ENCODE data around the gene XYLB.
"Not testable (repeated sequence)": the region's sequence is repeated elsewhere in the genome, so short reads cannot be mapped to it uniquely, and the experiment has no call there.

Gene XYLB

GRCh38 chr3:38346587-38347410 is at the start of gene XYLB:
TSS of gene XYLB (plus strand) at chr3:38346785. CDS start at chr3:38346869, 84 bp downstream.
- peak; percentile 22 to 54 for DNase-seq (ENCODE audit: low read depth in 2 of 2)

- not testable (repeated sequence) for DNase-seq (ENCODE audit: low read depth in 2 of 2)
Observed at GRCh38 chr3:38297053-38297452, 49.5 kb upstream of the XYLB start.

DNA sequence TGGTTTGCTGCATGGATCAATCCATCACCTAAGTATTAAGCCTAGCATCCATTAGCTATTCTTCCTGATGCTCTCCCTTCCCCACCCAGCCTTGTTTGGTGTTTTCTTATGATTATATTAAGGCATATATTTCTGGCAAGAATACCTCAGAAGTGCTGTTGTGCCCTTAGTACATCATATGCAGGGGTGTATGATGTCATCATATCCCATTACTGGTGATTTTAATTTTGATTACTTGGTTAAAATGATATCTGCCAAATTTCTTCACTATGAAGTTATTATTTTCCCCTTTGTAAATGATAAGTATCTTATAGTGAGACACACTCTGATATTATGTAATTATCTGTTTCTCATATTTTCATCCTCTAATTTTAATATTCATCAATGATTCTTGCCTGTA is 49.0 kb upstream of the XYLB start:
- no peak for DNase-seq (ENCODE audit: low read depth in 2 of 2)

DNA sequence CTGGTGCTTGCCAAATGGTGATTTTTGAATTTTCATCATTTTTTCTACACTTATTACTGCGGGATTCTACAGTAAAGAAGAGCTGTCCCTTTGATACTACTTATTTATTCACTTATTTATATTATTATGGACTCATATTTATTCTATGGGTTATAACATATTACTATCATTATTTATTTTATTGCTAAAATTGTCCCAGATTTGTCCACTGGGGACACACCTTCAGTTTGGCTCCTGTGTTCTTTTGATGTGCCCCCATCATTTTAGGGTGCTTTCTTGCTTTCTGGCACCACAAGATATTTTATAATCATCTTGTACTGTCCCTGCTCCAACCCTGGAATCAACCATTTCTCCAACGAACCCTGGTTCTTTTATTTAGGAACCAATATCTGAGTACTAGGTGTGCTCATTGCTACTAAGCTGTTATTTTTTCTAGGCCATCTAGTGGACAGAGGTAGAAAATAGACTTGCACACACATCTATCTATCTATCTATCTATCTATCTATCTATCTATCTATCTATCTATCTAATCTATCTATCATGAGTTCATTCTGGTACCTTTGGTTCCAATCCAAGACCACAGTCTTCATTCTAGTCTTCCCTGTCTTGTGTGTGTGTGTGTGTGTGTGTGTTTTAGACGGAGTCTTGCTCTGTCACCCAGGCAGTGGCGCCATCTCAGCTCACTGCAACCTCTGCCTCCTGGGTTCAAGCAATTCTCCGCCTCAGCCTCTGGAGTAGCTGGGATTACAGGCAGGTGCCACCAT is 48.5 kb upstream of the XYLB start:
- no peak for DNase-seq (ENCODE audit: low read depth in 2 of 2)

GRCh38 chr3:38306941-38307340 is 39.6 kb upstream of the XYLB start:
- DNase-seq (ENCODE audit: low read depth in 2 of 2), result no peak

GRCh38 chr3:38307599-38307998 is 39.0 kb upstream of the XYLB start:
- DNase-seq (ENCODE audit: low read depth in 2 of 2), result no peak

DNA sequence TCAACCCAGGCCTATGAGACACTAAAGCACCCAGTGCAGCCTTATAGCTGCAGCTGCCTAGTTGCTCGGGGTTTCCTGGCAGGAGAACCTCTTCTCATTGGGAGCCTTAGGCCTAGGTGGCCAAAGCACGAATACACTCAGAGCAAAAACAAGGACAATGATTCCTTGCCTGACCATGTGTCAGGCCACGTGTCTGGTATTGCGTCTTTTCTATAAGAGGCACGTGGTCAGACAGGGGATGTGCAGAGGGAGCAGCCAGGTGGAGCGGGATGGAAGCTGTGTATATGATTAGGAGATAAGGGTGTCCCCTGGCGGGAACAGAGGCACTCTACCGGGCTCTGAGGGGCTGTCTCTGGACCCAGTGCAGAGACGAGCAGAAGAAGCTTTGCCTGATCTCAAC is 38.1 kb upstream of the XYLB start:
- DNase-seq (ENCODE audit: low read depth in 2 of 2), result no peak

GRCh38 chr3:38311476-38311875 is 35.1 kb upstream of the XYLB start:
- no peak for DNase-seq (ENCODE audit: low read depth in 2 of 2)

GRCh38 chr3:38311941-38312340 is 34.6 kb upstream of the XYLB start:
- no peak for DNase-seq (ENCODE audit: low read depth in 2 of 2)

- DNase-seq (ENCODE audit: low read depth in 2 of 2), result no peak
Observed at GRCh38 chr3:38312356-38312755, 34.2 kb upstream of the XYLB start.

- no peak for DNase-seq (ENCODE audit: low read depth in 2 of 2)
Observed at GRCh38 chr3:38313263-38313662, 33.3 kb upstream of the XYLB start.

DNA sequence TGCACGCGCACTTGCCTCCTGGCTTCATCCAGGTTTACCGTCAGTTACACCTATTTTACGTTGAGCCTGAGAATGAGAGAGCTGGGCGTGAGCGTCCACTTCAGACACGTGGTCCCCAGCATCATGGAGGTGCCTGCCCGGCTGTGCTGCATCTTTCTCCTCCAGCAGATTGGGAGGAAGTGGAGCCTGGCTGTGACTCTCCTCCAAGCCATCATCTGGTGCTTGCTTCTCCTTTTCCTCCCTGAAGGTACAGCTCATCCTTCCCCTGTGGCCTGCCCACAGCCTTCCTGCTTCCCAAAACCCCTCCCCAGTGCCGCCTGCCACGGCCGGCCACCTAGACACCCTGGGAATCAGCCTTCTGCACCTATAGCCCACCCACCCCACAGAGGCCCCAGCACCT is 32.9 kb upstream of the XYLB start:
- no peak for DNase-seq (ENCODE audit: low read depth in 2 of 2)

- DNase-seq (ENCODE audit: low read depth in 2 of 2), result no peak
Observed at GRCh38 chr3:38314112-38314763, 32.3 kb upstream of the XYLB start.

- DNase-seq (ENCODE audit: low read depth in 2 of 2), result no peak
Observed at GRCh38 chr3:38314764-38315487, 31.7 kb upstream of the XYLB start.

DNA sequence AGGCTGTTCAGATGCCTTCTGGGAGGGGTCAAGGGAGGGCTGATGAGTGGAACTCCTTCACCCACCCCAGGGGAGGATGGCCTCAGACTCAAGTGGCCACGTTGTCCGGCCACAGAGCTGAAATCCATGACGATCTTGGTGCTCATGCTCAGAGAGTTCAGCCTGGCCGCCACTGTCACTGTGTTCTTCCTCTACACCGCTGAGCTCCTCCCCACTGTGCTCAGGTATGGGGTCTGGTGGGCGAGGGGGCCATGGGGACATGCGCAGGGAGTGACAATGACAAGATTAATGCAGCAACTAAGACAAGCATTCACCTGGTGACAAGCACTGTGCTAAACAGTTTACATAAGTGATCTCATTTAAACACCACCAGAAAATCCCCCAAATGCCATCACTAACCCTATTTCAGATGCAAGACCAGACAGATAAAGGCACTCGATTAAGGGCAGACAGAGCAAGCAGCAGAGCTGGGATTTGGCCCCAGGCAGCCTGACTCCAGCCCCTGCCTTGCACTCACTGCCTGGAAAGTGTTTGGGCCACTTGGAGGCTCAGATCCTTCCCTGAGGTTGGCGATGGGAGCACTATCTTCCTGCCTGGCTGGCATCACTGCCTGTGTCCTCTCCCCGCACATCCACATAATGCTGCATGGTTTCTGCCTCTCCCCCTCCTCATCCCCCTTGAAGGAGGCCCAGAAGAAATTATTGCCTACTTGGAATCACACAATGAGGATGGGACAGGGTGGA is 30.9 kb upstream of the XYLB start:
- no peak for DNase-seq (ENCODE audit: low read depth in 2 of 2)

- DNase-seq (ENCODE audit: low read depth in 2 of 2), result no peak
Observed at GRCh38 chr3:38316356-38317191, 30.0 kb upstream of the XYLB start.

DNA sequence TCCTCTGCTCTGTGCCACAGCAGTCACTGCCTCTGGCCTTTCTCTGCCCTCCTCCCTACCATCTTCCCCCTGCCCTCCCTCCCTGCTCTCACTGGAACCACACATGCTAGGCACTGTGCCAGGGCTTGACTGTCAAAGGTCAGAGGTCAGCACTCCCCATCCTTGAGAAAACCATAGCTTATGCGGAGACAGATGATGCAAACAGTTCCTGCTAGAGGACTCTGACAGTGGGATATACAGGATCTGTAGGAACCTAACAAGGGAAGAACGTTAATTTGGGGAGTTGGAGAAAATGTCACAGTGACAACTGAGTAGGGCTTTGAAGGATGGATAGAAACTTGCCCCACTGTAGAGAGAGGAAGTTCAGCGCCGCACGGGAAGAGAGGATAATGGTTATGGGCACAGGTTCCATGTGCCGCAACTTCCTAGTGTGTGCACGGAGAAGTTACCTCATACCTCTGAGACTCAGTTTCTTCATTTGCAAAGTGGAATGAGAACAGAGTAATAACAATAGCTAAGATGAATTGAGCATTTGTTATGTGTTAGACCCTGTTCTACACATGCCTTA is 29.3 kb upstream of the XYLB start:
- no peak for DNase-seq (ENCODE audit: low read depth in 2 of 2)

GRCh38 chr3:38318766-38319671 is 27.6 kb upstream of the XYLB start:
- DNase-seq (ENCODE audit: low read depth in 2 of 2), result no peak

DNA sequence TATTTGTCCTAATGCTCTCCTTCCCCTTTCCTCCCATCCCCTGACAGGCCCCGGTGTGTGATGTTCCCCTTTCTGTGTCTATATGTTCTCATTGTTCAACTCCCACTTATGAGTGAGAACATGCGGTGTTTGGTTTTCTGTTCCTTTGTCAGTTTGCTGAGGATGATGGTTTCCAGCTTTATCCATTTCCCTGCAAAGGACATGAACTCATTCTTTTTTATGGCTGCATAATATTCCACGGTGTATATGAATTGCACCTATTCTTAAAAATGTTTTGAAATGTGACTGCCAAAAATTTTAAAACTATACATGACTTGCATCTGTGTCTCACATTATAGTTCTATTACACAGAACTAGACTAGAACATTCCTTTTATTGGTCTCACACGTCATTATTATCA is 25.9 kb upstream of the XYLB start:
- DNase-seq (ENCODE audit: low read depth in 2 of 2), result not testable (repeated sequence)

All from stimulated activated CD4-positive, alpha-beta T cell treated with anti-CD3 and anti-CD28 coated beads, Interleukin-1b, Interleukin-23, amount 100 ng/mL, for 1 hour (primary cell).